GM12892 (cell line): ENCODE measurements around the gene POFUT1.

Source experiments
- POLR2A ChIP-seq: IDR thresholded peaks from 2 replicates; pipeline ENCODE4 v1.6.1; 2011; ENCODE audit warnings: low read depth, low read length, control low read depth
- POLR2AphosphoS5 ChIP-seq: IDR thresholded peaks from 2 replicates; pipeline ENCODE4 v1.6.1; 2011; ENCODE audit warnings: low read depth, low read length, control low read depth
- TAF1 ChIP-seq: IDR thresholded peaks from 2 replicates; pipeline ENCODE4 v1.6.1; 2011; ENCODE audit warnings: low read depth, mild to moderate bottlenecking, control low read depth, low read length, borderline replicate concordance

GRCh38 chr20:32229251-32229747 lies 21.6 kb downstream of the POFUT1 start:
- TF ChIP-seq POLR2A: no peak
- TF ChIP-seq POLR2AphosphoS5: no peak
- no peak for TF ChIP-seq TAF1
